ENCODE measurements around the gene NFIB.

- TF ChIP-seq CTCF (conservative IDR thresholded peaks at IDR 0.05; ENCODE audit: low read length) (no peak), EZH2phosphoT487 (IDR thresholded peaks at IDR 0.05; ENCODE audit: borderline replicate concordance) (no peak)
Observed at GRCh38 chr9:14058325-14058688, 255.6 kb downstream of the NFIB start.
